Chondrocyte (in vitro differentiated cells): ENCODE data around the gene C11orf54. TPM values are rescaled to one million over a fixed set of nuclear protein-coding genes. Genes with fewer than 3 reads are reported as not detected.
"Not testable (repeated sequence)": the region's sequence is repeated elsewhere in the genome, so short reads cannot be mapped to it uniquely, and the experiment has no call there.

Source experiments
- DNase-seq: peaks from one replicate; pipeline ENCODE4 v3.0.0; 2021; ENCODE audit warnings: mixed read lengths, low spot score
- H3K27ac Mint-ChIP-seq: one replicate; pipeline ENCODE4 v1.8.0; 2021; ENCODE audit warnings: mild to moderate bottlenecking, moderate library complexity, mixed read lengths; ENCODE audit not compliant: unreplicated experiment
- H3K27me3 Mint-ChIP-seq: 2 replicates; pipeline ENCODE4 v1.8.0; 2021; ENCODE audit warnings: low read depth, mixed read lengths
- H3K36me3 Mint-ChIP-seq: 2 replicates; pipeline ENCODE4 v1.8.0; 2021; ENCODE audit warnings: low read depth, mixed read lengths
- H3K4me1 Mint-ChIP-seq: 2 replicates; pipeline ENCODE4 v1.8.0; 2021; ENCODE audit warnings: low read depth, mild to moderate bottlenecking, mixed read lengths
- H3K4me3 Mint-ChIP-seq: one replicate; pipeline ENCODE4 v1.8.0; 2021; ENCODE audit warnings: mild to moderate bottlenecking, moderate library complexity, mixed read lengths; ENCODE audit not compliant: unreplicated experiment
- H3K9me3 Mint-ChIP-seq: 2 replicates; pipeline ENCODE4 v1.8.0; 2021; ENCODE audit warnings: low read depth, mixed read lengths
- CTCF ChIP-seq: fragments of 200-600 bp; sonication (generic); IDR thresholded peaks from 2 replicates; pipeline ENCODE4 v1.5.0; 2021; ENCODE audit warnings: antibody characterized with exemption, mild to moderate bottlenecking, moderate library complexity
- total RNA-seq: library from RNA; stranded (reverse); gene quantifications from 3 replicates; pipeline ENCODE4 v1.2.1, GENCODE V29; 2021

The C11orf54 gene
- total RNA-seq, 1 donor from 2014 or later: 13.3 TPM

GRCh38 chr11:93757301-93757700 lies 15.8 kb downstream of the C11orf54 start:
- H3K36me3 Mint-ChIP-seq: peaks cover 18% of the 10 kb centered on the region
- H3K4me1 Mint-ChIP-seq: no peaks in the 10 kb centered on the region
- no peak for DNase-seq
- no peak for TF ChIP-seq CTCF
- H3K27me3 Mint-ChIP-seq: no peaks in the 10 kb centered on the region
- no peaks in the 10 kb centered on the region for H3K9me3 Mint-ChIP-seq
- no peak overlapping the region for H3K27ac Mint-ChIP-seq
- no peak overlapping the region for H3K4me3 Mint-ChIP-seq

GRCh38 chr11:93757924-93758865 lies 16.7 kb downstream of the C11orf54 start:
- no peaks in the 10 kb centered on the region for H3K9me3 Mint-ChIP-seq

GRCh38 chr11:93759123-93759522 lies 17.7 kb downstream of the C11orf54 start:
- H3K36me3 Mint-ChIP-seq: peaks cover 18% of the 10 kb centered on the region
- not testable (repeated sequence) for H3K4me3 Mint-ChIP-seq, H3K4me1 Mint-ChIP-seq, H3K27ac Mint-ChIP-seq, H3K9me3 Mint-ChIP-seq, H3K27me3 Mint-ChIP-seq, DNase-seq

More at GRCh38 chr11:93757924-93758865, 16.7 kb downstream of the C11orf54 start:
- Mint-ChIP-seq H3K27ac (no peak overlapping the region), H3K4me3 (no peak overlapping the region), H3K36me3 (peaks cover 18% of the 10 kb centered on the region), H3K4me1 (no peaks in the 10 kb centered on the region), H3K27me3 (no peaks in the 10 kb centered on the region)
- TF ChIP-seq CTCF: no peak
- peak; percentile 91 for DNase-seq

GRCh38 chr11:93761910-93762309 lies 20.4 kb downstream of the C11orf54 start:
- no peak overlapping the region for H3K4me3 Mint-ChIP-seq
- H3K4me1 Mint-ChIP-seq: no peaks in the 10 kb centered on the region
- no peaks in the 10 kb centered on the region for H3K27me3 Mint-ChIP-seq
- H3K36me3 Mint-ChIP-seq: peaks cover 22% of the 10 kb centered on the region
- no peak for DNase-seq
- H3K9me3 Mint-ChIP-seq: no peaks in the 10 kb centered on the region
- TF ChIP-seq CTCF: no peak
- no peak overlapping the region for H3K27ac Mint-ChIP-seq

- Mint-ChIP-seq H3K9me3 (no peaks in the 10 kb centered on the region), H3K36me3 (peaks cover 9% of the 10 kb centered on the region), H3K27ac (no peak overlapping the region), H3K27me3 (no peaks in the 10 kb centered on the region), H3K4me1 (no peaks in the 10 kb centered on the region), H3K4me3 (no peak overlapping the region)
- no peak for DNase-seq
- no peak for TF ChIP-seq CTCF
Observed at GRCh38 chr11:93765551-93765950, 24.1 kb downstream of the C11orf54 start.
